GM12873 (cell line): ENCODE measurements around the gene TRDMT1.

Source experiments
- TF ChIP-seq, protein P1 (sequence below): IDR thresholded peaks from 2 replicates; pipeline ENCODE4 v1.5.1; 2012; ENCODE audit warnings: low read depth, mild to moderate bottlenecking, moderate library complexity, low read length, control low read depth; ENCODE audit not compliant: insufficient read depth; ENCODE audit errors: missing control alignments

Gene TRDMT1

DNA sequence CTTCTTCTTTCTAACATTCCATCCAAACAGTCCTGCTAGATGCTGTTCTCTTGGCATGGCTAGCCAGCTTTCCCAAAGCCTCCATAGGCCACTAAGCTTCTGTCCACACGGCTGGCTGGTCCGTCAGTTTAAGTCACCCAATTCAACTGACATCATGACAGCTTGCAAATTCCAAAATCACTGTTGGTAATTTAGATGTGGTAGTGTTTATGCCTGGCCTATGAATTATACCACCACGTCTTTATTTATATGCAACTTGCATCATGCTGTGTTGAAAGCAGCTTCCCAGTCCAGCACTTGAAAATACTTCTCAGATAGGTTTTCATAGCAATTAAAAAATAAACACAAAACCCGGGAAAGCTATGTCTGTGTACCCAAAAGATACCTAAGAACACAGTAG, 24.3 kb upstream of the TRDMT1 start:
- TF ChIP-seq, protein P1, sequence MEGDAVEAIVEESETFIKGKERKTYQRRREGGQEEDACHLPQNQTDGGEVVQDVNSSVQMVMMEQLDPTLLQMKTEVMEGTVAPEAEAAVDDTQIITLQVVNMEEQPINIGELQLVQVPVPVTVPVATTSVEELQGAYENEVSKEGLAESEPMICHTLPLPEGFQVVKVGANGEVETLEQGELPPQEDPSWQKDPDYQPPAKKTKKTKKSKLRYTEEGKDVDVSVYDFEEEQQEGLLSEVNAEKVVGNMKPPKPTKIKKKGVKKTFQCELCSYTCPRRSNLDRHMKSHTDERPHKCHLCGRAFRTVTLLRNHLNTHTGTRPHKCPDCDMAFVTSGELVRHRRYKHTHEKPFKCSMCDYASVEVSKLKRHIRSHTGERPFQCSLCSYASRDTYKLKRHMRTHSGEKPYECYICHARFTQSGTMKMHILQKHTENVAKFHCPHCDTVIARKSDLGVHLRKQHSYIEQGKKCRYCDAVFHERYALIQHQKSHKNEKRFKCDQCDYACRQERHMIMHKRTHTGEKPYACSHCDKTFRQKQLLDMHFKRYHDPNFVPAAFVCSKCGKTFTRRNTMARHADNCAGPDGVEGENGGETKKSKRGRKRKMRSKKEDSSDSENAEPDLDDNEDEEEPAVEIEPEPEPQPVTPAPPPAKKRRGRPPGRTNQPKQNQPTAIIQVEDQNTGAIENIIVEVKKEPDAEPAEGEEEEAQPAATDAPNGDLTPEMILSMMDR: no peak

DNA sequence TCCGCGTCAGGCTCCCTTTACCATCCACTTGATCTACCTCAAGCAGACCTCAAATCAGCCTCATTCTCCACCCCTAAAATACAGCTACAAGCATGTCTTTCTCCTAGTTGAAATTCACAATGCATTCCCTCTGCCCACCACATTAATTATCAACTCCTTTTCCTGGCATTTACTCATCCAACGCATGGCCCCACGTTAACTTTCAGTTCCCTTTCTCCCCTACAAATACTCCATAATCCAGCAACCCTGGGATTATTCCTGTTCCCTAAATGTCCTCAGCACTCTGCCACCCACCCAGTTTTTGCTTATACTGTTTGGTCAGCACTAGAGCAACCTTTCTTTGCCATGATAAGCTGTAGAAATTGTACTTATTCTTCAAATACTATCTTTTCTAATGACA, 20.9 kb upstream of the TRDMT1 start:
- TF ChIP-seq, protein P1: no peak

DNA sequence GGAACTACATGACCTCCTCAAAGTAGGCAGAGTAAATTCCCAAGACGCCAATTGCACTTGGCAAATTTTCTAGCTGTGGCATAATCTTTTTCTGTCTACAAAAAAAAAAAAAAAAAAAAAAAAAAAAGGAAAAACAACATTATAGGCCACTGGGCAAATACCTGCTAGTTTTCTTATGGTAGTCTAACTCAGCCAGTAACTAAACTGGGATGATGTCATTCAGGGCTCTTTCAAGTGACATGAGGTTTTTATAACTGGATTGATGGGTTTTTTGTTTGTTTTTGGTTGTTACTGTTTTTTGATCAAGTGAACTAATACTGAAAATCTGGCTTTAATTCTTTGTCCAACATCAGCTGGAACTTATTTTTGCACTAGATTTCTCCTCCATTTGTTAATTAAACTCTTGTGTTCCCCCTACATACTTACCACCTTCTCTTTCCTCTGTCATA, 19.2 kb upstream of the TRDMT1 start:
- TF ChIP-seq, protein P1: no peak

DNA sequence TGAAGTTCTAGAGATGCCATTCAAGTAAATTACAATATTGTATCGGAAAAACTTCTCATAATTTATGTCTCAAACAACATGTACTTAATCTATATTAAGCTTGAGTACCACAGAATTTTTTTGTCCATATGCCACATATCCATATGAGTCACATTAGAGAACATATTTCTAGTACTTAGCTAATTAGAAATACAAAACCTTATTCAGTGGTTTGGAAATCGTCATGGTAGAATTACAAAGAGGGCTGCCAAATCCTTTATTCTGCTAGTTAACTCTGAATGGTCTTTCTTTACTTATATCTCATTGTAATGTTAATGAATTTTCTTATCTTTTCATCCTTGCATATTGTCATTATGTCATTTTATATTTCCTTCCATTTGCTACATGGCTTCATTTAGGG, 17.6 kb upstream of the TRDMT1 start:
- TF ChIP-seq, protein P1: no peak

DNA sequence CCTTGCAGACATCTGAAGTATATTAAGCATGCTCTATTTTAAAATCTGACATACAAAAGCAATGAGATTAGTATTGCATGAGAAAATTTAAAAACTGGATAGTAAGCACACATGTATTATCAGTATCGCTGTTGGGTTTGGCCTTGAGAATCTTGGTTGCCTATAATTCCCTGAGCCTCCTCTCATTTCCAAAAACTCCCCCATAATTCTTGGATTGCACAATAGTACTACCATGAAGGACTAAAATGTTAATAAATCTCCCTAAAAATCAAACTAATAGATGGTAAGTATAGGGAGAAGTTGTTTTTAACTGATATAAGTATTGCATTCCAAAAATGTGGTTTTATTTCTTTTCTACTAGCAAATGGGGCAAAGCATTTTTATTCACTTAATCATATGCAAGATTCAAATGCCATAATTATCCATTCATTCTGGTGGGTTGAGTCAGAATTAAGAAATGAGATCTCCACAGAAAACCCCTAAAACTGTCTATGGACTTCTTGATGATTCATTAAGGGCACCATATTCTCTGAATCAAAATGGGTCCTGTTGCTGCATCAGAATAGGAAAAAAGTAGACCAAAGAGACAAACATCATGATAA, 16.3 kb upstream of the TRDMT1 start:
- TF ChIP-seq, protein P1: no peak

DNA sequence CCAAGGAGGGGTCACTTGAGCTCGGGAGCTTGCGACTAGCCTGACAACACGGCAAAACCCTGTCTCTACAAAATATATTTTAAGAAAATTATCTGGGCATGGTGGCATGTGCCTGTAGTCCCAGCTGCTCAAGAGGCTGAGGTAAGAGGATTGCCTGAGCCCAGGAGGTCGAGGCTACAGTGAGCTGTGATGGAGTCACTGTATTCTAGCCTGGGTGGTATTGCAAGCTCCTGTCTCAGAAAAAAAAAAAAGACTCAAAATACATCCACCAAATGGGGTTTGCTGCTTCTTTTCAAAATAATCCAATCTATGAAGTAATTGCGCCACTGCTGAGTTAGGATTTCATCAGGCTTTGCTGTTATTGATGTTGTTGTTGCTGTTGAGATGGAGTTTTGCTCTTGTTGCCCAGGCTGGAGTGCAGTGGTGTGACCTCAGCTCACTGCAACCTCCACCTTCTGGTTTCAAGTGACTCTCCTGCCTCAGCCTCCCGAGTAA, 15.5 kb upstream of the TRDMT1 start:
- TF ChIP-seq, protein P1: no peak

DNA sequence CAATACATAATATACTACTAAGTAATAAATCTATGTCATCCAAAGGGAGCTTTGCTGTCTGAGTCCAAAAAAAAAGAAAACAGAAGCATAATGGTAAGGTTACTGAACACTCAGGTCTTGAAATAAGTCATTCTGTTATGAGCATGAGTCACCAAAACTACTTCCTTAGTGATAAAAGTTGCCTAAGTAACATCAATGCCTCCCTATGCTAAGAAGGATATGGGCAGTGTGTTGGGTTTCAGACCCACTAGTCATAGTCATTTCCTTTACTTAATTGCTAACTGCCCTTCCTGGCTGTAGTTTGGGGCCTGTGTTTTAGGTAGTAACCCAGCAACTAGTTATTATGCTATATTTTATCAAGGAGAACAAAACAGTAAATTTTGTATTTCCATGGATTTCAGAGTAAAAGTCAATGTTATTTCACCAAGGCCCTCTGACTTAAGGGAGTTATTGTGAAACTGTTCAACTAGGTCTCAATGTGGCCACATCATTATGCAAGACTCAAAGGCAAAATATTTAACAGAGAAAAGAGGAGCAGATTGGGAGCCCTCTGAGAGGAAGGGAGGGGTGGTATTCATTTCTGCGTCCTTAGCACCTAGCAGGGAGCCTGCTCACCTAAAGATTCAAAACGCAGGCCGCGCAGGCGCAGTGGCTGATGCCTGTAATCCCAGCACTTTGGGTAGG, 14.9 kb upstream of the TRDMT1 start:
- TF ChIP-seq, protein P1: no peak
